Measurements from ENCODE around the gene ST6GALNAC6. TPM values are rescaled to one million over a fixed set of nuclear protein-coding genes. Genes with fewer than 3 reads are reported as not detected.
"Not testable (repeated sequence)": the region's sequence is repeated elsewhere in the genome, so short reads cannot be mapped to it uniquely, and the experiment has no call there.

Gene ST6GALNAC6
- total RNA-seq, 4 donors from 2014 or later: 37.7 to 133 (median 111) TPM

GRCh38 chr9:127847178-127847510 is 52.3 kb downstream of the ST6GALNAC6 start:
- H3K36me3 ChIP-seq: no peaks in the 10 kb centered on the region
- no peak overlapping the region for H3K4me3 ChIP-seq
- H3K27ac ChIP-seq: peak overlapping the region; percentile 74 to 89
- no peaks in the 10 kb centered on the region for H3K27me3 ChIP-seq
- no peak for TF ChIP-seq CTCF (IDR thresholded peaks at IDR 0.05)
- TF ChIP-seq POLR2A (IDR thresholded peaks at IDR 0.05): no peak
- peak in 1 of 2 donors; percentile 48 for DNase-seq
- peaks cover 0 to 4% of the 10 kb centered on the region in 2 donors for H3K4me1 ChIP-seq
- intact Hi-C loops (cut with DNase I; ENCODE audit: low total_unique reads): no loop called here
- H3K9me3 ChIP-seq: no peaks in the 10 kb centered on the region

- H3K36me3 ChIP-seq: no peaks in the 10 kb centered on the region
- intact Hi-C loops (cut with DNase I; ENCODE audit: low total_unique reads): no loop called here
- DNase-seq: peak; percentile 37 to 52
- peak overlapping the region; percentile 74 to 89 for H3K27ac ChIP-seq
- H3K4me3 ChIP-seq: peak overlapping the region in 1 of 2 donors; percentile 0
- H3K27me3 ChIP-seq: no peaks in the 10 kb centered on the region
- peaks cover 0 to 4% of the 10 kb centered on the region in 2 donors for H3K4me1 ChIP-seq
- H3K9me3 ChIP-seq: no peaks in the 10 kb centered on the region
- TF ChIP-seq CTCF (IDR thresholded peaks at IDR 0.05) (no peak), POLR2A (IDR thresholded peaks at IDR 0.05) (no peak)
These were observed 52.8 kb downstream of the ST6GALNAC6 start for GRCh38 chr9:127846443-127847177.

GRCh38 chr9:127845619-127846018 is 53.8 kb downstream of the ST6GALNAC6 start:
- H3K4me3 ChIP-seq; H3K27me3 ChIP-seq; DNase-seq; intact Hi-C loops (cut with DNase I; ENCODE audit: low total_unique reads); H3K36me3 ChIP-seq; H3K9me3 ChIP-seq; H3K4me1 ChIP-seq: not testable (repeated sequence)
- peak overlapping the region; percentile 74 to 89 for H3K27ac ChIP-seq

- Histone ChIP-seq H3K36me3 (no peaks in the 10 kb centered on the region), H3K27ac (peak overlapping the region; percentile 74 to 89), H3K4me3 (no peak overlapping the region), H3K4me1 (peaks cover 0 to 4% of the 10 kb centered on the region in 2 donors), H3K9me3 (no peaks in the 10 kb centered on the region), H3K27me3 (no peaks in the 10 kb centered on the region)
- TF ChIP-seq POLR2A (IDR thresholded peaks at IDR 0.05) (no peak), CTCF (IDR thresholded peaks at IDR 0.05) (no peak)
- DNase-seq: peak in 1 of 2 donors; percentile 56
- intact Hi-C loops (cut with DNase I; ENCODE audit: low total_unique reads): no loop called here
These were observed 54.5 kb downstream of the ST6GALNAC6 start for GRCh38 chr9:127844821-127845359.

- H3K9me3 ChIP-seq: no peaks in the 10 kb centered on the region
- no peak for DNase-seq
- no peaks in the 10 kb centered on the region for H3K27me3 ChIP-seq
- TF ChIP-seq POLR2A (IDR thresholded peaks at IDR 0.05): no peak
- TF ChIP-seq CTCF (IDR thresholded peaks at IDR 0.05): no peak
- H3K4me1 ChIP-seq: peaks cover 4 to 23% of the 10 kb centered on the region in 2 donors
- H3K27ac ChIP-seq: peak overlapping the region; percentile 19 to 21
- no peaks in the 10 kb centered on the region for H3K36me3 ChIP-seq
- intact Hi-C loops (cut with DNase I; ENCODE audit: low total_unique reads): no loop called here
- no peak overlapping the region for H3K4me3 ChIP-seq
These were observed 58.1 kb downstream of the ST6GALNAC6 start for GRCh38 chr9:127841087-127841835.
